HEK293T (cell line): ENCODE results near the gene RBMS1.

Source experiments
- ARNT ChIP-seq: fragments of 450-650 bp; IDR thresholded peaks from 2 replicates; pipeline ENCODE4 v1.6.1; 2017; ENCODE audit warnings: mild to moderate bottlenecking
- BHLHE40 ChIP-seq: fragments of 450-650 bp; IDR thresholded peaks from 2 replicates; pipeline ENCODE4 v1.6.1; 2016; ENCODE audit warnings: mild to moderate bottlenecking, moderate library complexity, borderline replicate concordance
- ELF4 ChIP-seq: fragments of 450-650 bp; IDR thresholded peaks from 2 replicates; pipeline ENCODE4 v1.6.1; 2017; ENCODE audit warnings: antibody characterized with exemption
- FOXA1 ChIP-seq: fragments of 450-650 bp; IDR thresholded peaks from 2 replicates; pipeline ENCODE4 v1.6.1; 2016; ENCODE audit warnings: mild to moderate bottlenecking
- FOXM1 ChIP-seq: fragments of 450-650 bp; IDR thresholded peaks from 2 replicates; pipeline ENCODE4 v1.6.1; 2017; ENCODE audit warnings: mild to moderate bottlenecking, borderline replicate concordance
- L3MBTL2 ChIP-seq: fragments of 450-650 bp; conservative IDR thresholded peaks from 2 replicates; pipeline ENCODE4 v1.6.1; 2016; ENCODE audit warnings: mild to moderate bottlenecking
- ZNF384 ChIP-seq: fragments of 450-650 bp; IDR thresholded peaks from 2 replicates; pipeline ENCODE4 v1.6.1; 2016
- TF ChIP-seq, protein P1 (sequence below): fragments of 450-650 bp; IDR thresholded peaks from 2 replicates; pipeline ENCODE4 v1.6.1; 2016

DNA sequence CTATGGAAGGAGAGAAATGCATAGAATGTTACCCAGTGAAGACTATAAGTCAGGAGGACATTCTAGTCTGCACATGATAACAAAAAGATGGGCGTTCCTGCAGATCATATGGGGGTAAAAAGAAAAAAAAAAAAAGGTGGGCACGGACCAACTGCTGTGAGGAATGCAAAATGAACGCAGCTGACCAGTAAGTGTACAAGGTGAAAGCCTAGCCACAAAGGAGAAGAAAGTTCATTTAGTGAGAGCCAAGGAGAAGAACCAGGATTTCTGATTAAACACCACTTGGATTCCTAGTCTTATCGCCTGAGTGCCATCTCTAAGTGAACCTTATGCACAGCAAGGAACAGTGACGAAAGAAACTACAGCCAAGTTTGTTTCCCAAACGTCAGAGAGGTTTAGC, 26.5 kb downstream of the RBMS1 start:
- TF ChIP-seq ARNT: no peak
- no peak for TF ChIP-seq ELF4
- TF ChIP-seq FOXM1: no peak
- TF ChIP-seq ZNF384: no peak
- TF ChIP-seq, protein P1, sequence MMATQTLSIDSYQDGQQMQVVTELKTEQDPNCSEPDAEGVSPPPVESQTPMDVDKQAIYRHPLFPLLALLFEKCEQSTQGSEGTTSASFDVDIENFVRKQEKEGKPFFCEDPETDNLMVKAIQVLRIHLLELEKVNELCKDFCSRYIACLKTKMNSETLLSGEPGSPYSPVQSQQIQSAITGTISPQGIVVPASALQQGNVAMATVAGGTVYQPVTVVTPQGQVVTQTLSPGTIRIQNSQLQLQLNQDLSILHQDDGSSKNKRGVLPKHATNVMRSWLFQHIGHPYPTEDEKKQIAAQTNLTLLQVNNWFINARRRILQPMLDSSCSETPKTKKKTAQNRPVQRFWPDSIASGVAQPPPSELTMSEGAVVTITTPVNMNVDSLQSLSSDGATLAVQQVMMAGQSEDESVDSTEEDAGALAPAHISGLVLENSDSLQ: no peak
- TF ChIP-seq L3MBTL2: no peak
- no peak for TF ChIP-seq FOXA1
- TF ChIP-seq BHLHE40: no peak
